PFSK-1 (cell line): Measurements from ENCODE around the gene MRS2.

Source experiments
- POLR2AphosphoS5 ChIP-seq: IDR thresholded peaks from 2 replicates; pipeline ENCODE4 v1.6.1; 2012; ENCODE audit warnings: low read depth, mild to moderate bottlenecking, control low read depth, low read length, moderate library complexity
- REST ChIP-seq, 2 experiments: IDR thresholded peaks; 2 replicates each; pipeline versions ENCODE4 v1.6.1 to v1.8.0; 2011 to 2012; ENCODE audit warnings: low read depth in 2 of 2, low read length in 2 of 2, control low read depth in 1 of 2, inconsistent platforms in 1 of 2, mild to moderate bottlenecking in 1 of 2, moderate library complexity in 1 of 2; ENCODE audit not compliant: insufficient read depth in 1 of 2
- TAF1 ChIP-seq: IDR thresholded peaks from 2 replicates; pipeline ENCODE4 v1.6.1; 2012; ENCODE audit warnings: low read length, control low read depth, borderline replicate concordance; ENCODE audit not compliant: insufficient read depth

DNA sequence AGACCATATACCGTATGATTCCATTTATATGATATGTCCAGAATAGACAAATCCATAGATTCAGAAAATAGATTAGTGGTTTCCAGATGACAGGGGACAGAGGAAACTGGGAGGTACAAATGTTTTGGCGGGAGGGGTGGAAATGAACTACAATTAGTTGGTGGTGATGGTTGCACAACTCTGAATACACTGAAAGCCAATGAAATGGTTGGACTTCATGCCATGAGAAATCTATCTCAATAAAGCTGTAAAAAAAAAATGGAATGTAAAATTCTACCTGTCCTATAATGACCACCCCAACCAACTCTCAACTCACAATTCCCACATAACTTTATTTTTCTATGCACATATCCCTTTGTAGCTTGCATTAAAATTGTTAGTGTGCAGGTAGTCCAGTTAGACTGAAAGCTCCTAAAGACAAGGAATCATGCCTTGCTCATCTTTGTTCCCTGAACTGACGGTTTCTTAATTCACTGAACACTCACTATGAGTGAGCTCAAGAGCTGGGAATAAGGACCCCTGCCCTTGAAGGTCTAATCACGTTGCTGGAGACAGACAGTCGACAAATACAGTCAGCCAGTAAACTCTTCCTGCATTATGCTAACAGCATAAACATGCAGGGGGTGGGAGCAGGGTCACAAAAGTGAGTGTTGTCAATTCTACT lies 46.3 kb upstream of the MRS2 start:
- TF ChIP-seq TAF1 (no peak), POLR2AphosphoS5 (no peak), REST (IDR thresholded peaks at IDR 0.05; ENCODE audit: insufficient read depth in 1 of 2, low read depth in 2 of 2, low read length in 2 of 2) (no peak)
